NCI-H748 (cell line): Measurements from ENCODE around the gene FADS1.

Experiments used
- DNase-seq: peaks from one replicate; lab custom pipeline; 2025; ENCODE audit not compliant: unreplicated experiment; lab: John Stamatoyannopoulos, UW

FADS1 gene

GRCh38 chr11:61846362-61847020 is 29.7 kb upstream of the FADS1 start:
- no peak for DNase-seq

- no peak for DNase-seq
Observed at GRCh38 chr11:61844909-61845565, 28.2 kb upstream of the FADS1 start.

GRCh38 chr11:61842528-61842820 is 25.7 kb upstream of the FADS1 start:
- no peak for DNase-seq

GRCh38 chr11:61841636-61842527 is 25.1 kb upstream of the FADS1 start:
- no peak for DNase-seq

GRCh38 chr11:61840371-61840770 is 23.6 kb upstream of the FADS1 start:
- DNase-seq = no peak

GRCh38 chr11:61839742-61840141 is 22.9 kb upstream of the FADS1 start:
- DNase-seq = no peak

GRCh38 chr11:61838921-61839320 is 22.1 kb upstream of the FADS1 start:
- DNase-seq = no peak

- DNase-seq = no peak
Observed at GRCh38 chr11:61838501-61838900, 21.7 kb upstream of the FADS1 start.

GRCh38 chr11:61837411-61838005 is 20.7 kb upstream of the FADS1 start:
- no peak for DNase-seq

- no peak for DNase-seq
Observed at GRCh38 chr11:61836193-61836592, 19.4 kb upstream of the FADS1 start.

- DNase-seq = no peak
Observed at GRCh38 chr11:61834278-61835048, 17.7 kb upstream of the FADS1 start.

GRCh38 chr11:61833926-61834277 is 17.1 kb upstream of the FADS1 start:
- DNase-seq = no peak

GRCh38 chr11:61833471-61833870 is 16.7 kb upstream of the FADS1 start:
- no peak for DNase-seq

- DNase-seq = no peak
Observed at GRCh38 chr11:61832754-61833153, 16.0 kb upstream of the FADS1 start.

- no peak for DNase-seq
Observed at GRCh38 chr11:61832207-61832606, 15.4 kb upstream of the FADS1 start.

- no peak for DNase-seq
Observed at GRCh38 chr11:61830237-61831105, 13.7 kb upstream of the FADS1 start.

GRCh38 chr11:61829806-61830205 is 13.0 kb upstream of the FADS1 start:
- no peak for DNase-seq

GRCh38 chr11:61828629-61829407 is 12.0 kb upstream of the FADS1 start:
- peak; percentile 67 for DNase-seq

GRCh38 chr11:61828379-61828628 is 11.5 kb upstream of the FADS1 start:
- DNase-seq = no peak
